CD4-positive, alpha-beta T cell treated with Interleukin-17A for 1 hour (primary cell): ENCODE data around the gene TENT4B.

Source experiments
- DNase-seq: peaks from one replicate; pipeline ENCODE4 v3.0.0-alpha.2; 2020

The TENT4B gene

GRCh38 chr16:50273382-50273690, 120.2 kb downstream of the TENT4B start:
- DNase-seq: no peak

GRCh38 chr16:50273888-50274325, 120.8 kb downstream of the TENT4B start:
- DNase-seq: peak; percentile 49

GRCh38 chr16:50274326-50275097, 121.4 kb downstream of the TENT4B start:
- peak; percentile 59 for DNase-seq

GRCh38 chr16:50275098-50275415, 122.0 kb downstream of the TENT4B start:
- no peak for DNase-seq

GRCh38 chr16:50275428-50276325, 122.6 kb downstream of the TENT4B start:
- no peak for DNase-seq

- DNase-seq: no peak
Observed at GRCh38 chr16:50276326-50276640, 123.2 kb downstream of the TENT4B start.

- DNase-seq: no peak
Observed at GRCh38 chr16:50276801-50277555, 123.9 kb downstream of the TENT4B start.

- DNase-seq: no peak
Observed at GRCh38 chr16:50278251-50278650, 125.1 kb downstream of the TENT4B start.

GRCh38 chr16:50279504-50279865, 126.4 kb downstream of the TENT4B start:
- DNase-seq: no peak

GRCh38 chr16:50280932-50281331, 127.8 kb downstream of the TENT4B start:
- no peak for DNase-seq
